Mucosa of descending colon (tissue), 3 donors: ENCODE measurements around the gene TMCC1. TPM values are rescaled to one million over a fixed set of nuclear protein-coding genes. Genes with fewer than 3 reads are reported as not detected.
"Not testable (repeated sequence)": the region's sequence is repeated elsewhere in the genome, so short reads cannot be mapped to it uniquely, and the experiment has no call there.

Experiments used
- ATAC-seq: fragments of 200-7000 bp; cut with Tn5 transposase; one replicate; pipeline ENCODE4 v1.9.1; 2020; ENCODE audit warnings: mild to moderate bottlenecking, moderate library complexity
- DNase-seq, 3 donors: peaks; one replicate each; pipeline ENCODE4 v3.0.0-alpha.2; 2020
- H3K36me3 ChIP-seq: fragments of 200-600 bp; one replicate; pipeline ENCODE4 v1.8.0; 2021; ENCODE audit warnings: low read depth, mild to moderate bottlenecking
- H3K4me1 ChIP-seq: fragments of 200-600 bp; one replicate; pipeline ENCODE4 v1.8.0; 2021; ENCODE audit warnings: low read depth, mild to moderate bottlenecking
- H3K4me3 ChIP-seq: fragments of 200-600 bp; one replicate; pipeline ENCODE4 v1.8.0; 2021; ENCODE audit warnings: mild to moderate bottlenecking
- H3K9me3 ChIP-seq: fragments of 200-600 bp; one replicate; pipeline ENCODE4 v1.8.0; 2021; ENCODE audit warnings: mild to moderate bottlenecking
- intact Hi-C, 2 donors: fragments of 100-400 bp; cut with DNase I in 1 of 2; cut with micrococcal nuclease in 1 of 2; formaldehyde crosslinking; loops; one replicate each; pipeline versions ENCODE4 v1.11.0 to v1.11.1; 2022; cut with DNase I, micrococcal nuclease
- total RNA-seq, 3 donors: library from RNA; stranded (reverse); fragmentation: NEBNext Ultra II Directional in 2 of 3; extraction: Animal tissue kit (Norgen Biotek cat#: 25700) in 2 of 3; gene quantifications; one replicate each; pipeline versions ENCODE4 v1.2.1 to v1.2.4, GENCODE V29; 2021 to 2023
- TF ChIP-seq, protein P1 (sequence below): fragments of 200-600 bp; IDR thresholded peaks from one replicate; pipeline ENCODE4 v1.8.0; 2022; ENCODE audit warnings: antibody characterized with exemption, mild to moderate bottlenecking
- donor health status: DM: no; HTN: no; CAD: no; lungs with moderate emphysema.
- donor health status: DM: no; HTN: no; CAD: no.
- donor health status: DM: no; HTN: yes; CAD: no.

TMCC1 gene
- total RNA-seq, 3 donors from 2014 or later = 28.6 to 58.7 (median 28.9) TPM

GRCh38 chr3:129614435-129614834, 279.1 kb downstream of the TMCC1 start:
- DNase-seq (peak; percentile 6 to 59 (median 29)), ATAC-seq (no peak)
- no peak overlapping the region for H3K4me3 ChIP-seq
- no peaks in the 10 kb centered on the region for H3K9me3 ChIP-seq
- intact Hi-C loops = no loop called here
- no peaks in the 10 kb centered on the region for H3K4me1 ChIP-seq
- TF ChIP-seq, protein P1, sequence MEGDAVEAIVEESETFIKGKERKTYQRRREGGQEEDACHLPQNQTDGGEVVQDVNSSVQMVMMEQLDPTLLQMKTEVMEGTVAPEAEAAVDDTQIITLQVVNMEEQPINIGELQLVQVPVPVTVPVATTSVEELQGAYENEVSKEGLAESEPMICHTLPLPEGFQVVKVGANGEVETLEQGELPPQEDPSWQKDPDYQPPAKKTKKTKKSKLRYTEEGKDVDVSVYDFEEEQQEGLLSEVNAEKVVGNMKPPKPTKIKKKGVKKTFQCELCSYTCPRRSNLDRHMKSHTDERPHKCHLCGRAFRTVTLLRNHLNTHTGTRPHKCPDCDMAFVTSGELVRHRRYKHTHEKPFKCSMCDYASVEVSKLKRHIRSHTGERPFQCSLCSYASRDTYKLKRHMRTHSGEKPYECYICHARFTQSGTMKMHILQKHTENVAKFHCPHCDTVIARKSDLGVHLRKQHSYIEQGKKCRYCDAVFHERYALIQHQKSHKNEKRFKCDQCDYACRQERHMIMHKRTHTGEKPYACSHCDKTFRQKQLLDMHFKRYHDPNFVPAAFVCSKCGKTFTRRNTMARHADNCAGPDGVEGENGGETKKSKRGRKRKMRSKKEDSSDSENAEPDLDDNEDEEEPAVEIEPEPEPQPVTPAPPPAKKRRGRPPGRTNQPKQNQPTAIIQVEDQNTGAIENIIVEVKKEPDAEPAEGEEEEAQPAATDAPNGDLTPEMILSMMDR = no peak
- H3K36me3 ChIP-seq = no peaks in the 10 kb centered on the region

- H3K4me1 ChIP-seq = no peaks in the 10 kb centered on the region
- ATAC-seq (no peak), DNase-seq (peak in 1 of 3 donors; percentile 26)
- no peak overlapping the region for H3K4me3 ChIP-seq
- TF ChIP-seq, protein P1 = no peak
- H3K36me3 ChIP-seq = no peaks in the 10 kb centered on the region
- intact Hi-C loops = no loop called here
- no peaks in the 10 kb centered on the region for H3K9me3 ChIP-seq
Observed at GRCh38 chr3:129613367-129613740, 280.2 kb downstream of the TMCC1 start.

- TF ChIP-seq, protein P1 = no peak
- no peaks in the 10 kb centered on the region for H3K36me3 ChIP-seq
- H3K4me3 ChIP-seq = no peak overlapping the region
- DNase-seq = peak in 1 of 3 donors; percentile 40
- intact Hi-C loops = no loop called here
- no peaks in the 10 kb centered on the region for H3K9me3 ChIP-seq
- no peak for ATAC-seq
- H3K4me1 ChIP-seq = no peaks in the 10 kb centered on the region
Observed at GRCh38 chr3:129612534-129613366, 280.8 kb downstream of the TMCC1 start.

GRCh38 chr3:129611812-129612533, 281.5 kb downstream of the TMCC1 start:
- Histone ChIP-seq H3K9me3 (no peaks in the 10 kb centered on the region), H3K36me3 (no peaks in the 10 kb centered on the region), H3K4me3 (no peak overlapping the region), H3K4me1 (no peaks in the 10 kb centered on the region)
- intact Hi-C loops = no loop called here
- peak in 1 of 3 donors; percentile 49 for DNase-seq
- TF ChIP-seq, protein P1 = no peak
- ATAC-seq = no peak

GRCh38 chr3:129611446-129611800, 282.1 kb downstream of the TMCC1 start:
- intact Hi-C loops = no loop called here
- TF ChIP-seq, protein P1 = no peak
- peak in 1 of 3 donors; percentile 36 for DNase-seq
- H3K4me1 ChIP-seq = no peaks in the 10 kb centered on the region
- H3K36me3 ChIP-seq = no peaks in the 10 kb centered on the region
- ATAC-seq = no peak
- no peak overlapping the region for H3K4me3 ChIP-seq
- H3K9me3 ChIP-seq = no peaks in the 10 kb centered on the region

DNA sequence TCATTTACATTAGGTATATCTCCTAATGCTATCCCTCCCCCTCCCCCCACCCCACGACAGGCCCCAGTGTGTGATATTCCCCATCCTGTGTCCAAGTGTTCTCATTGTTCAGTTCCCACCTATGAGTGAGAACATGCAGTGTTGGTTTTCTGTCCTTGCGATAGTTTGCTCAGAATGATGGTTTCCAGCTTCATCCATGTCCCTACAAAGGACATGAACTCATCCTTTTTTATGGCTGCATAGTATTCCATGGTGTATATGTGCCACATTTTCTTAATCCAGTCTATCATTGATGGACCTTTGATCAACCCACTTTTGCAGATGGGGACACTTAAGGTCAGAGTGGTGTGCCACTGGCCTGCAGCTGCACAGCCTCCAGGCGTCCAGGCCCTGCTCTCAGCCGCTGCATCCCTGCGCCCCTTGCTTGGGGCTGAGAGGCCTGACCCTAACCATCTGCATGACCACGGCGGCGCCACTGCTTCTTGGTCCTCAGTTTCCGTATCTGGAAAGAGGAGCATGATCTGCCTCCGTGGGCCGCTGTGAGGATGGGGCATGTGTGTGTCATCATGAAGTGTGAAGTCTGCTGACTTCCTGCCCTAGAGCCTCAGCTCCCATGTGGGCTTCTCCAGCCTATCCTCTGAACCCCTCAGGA, 282.6 kb downstream of the TMCC1 start:
- H3K4me3 ChIP-seq, H3K9me3 ChIP-seq, H3K36me3 ChIP-seq, DNase-seq, H3K4me1 ChIP-seq, intact Hi-C loops, ATAC-seq: not testable (repeated sequence)
